Measurements from ENCODE around the gene SLCO2A1.

Gene SLCO2A1

GRCh38 chr3:133958071-133958805 lies 71.5 kb downstream of the SLCO2A1 start:
- no peaks in the 10 kb centered on the region for H3K4me1 ChIP-seq (ENCODE audit: low read depth, poor library complexity, severe bottlenecking)
- no peaks in the 10 kb centered on the region for H3K36me3 ChIP-seq (ENCODE audit: insufficient read depth)
- H3K4me2 ChIP-seq: no peak overlapping the region
- no peak overlapping the region for H2AFZ ChIP-seq (ENCODE audit: low read depth)
- H3K27me3 ChIP-seq (ENCODE audit: insufficient read depth, low read depth): no peaks in the 10 kb centered on the region
- H3K9ac ChIP-seq: no peak overlapping the region
- no peak overlapping the region for H3K27ac ChIP-seq
- no peaks in the 10 kb centered on the region for H4K20me1 ChIP-seq (ENCODE audit: insufficient read depth)
- no peak overlapping the region for H3K4me3 ChIP-seq (IDR thresholded peaks at IDR 0.05; ENCODE audit: insufficient read depth, low read depth, low read length)
- H3K79me2 ChIP-seq (ENCODE audit: insufficient read depth, low read depth): no peaks in the 10 kb centered on the region
- TF ChIP-seq CTCF (conservative IDR thresholded peaks at IDR 0.05; ENCODE audit: low read depth, low read length): no peak

GRCh38 chr3:133956982-133957381 lies 72.7 kb downstream of the SLCO2A1 start:
- Histone ChIP-seq H3K4me2 (no peak overlapping the region), H3K4me3 (IDR thresholded peaks at IDR 0.05; ENCODE audit: insufficient read depth, low read depth, low read length) (no peak overlapping the region), H3K79me2 (ENCODE audit: insufficient read depth, low read depth) (no peaks in the 10 kb centered on the region), H3K27ac (no peak overlapping the region), H3K4me1 (ENCODE audit: low read depth, poor library complexity, severe bottlenecking) (no peaks in the 10 kb centered on the region), H3K27me3 (ENCODE audit: insufficient read depth, low read depth) (no peaks in the 10 kb centered on the region), H3K9ac (no peak overlapping the region), H4K20me1 (ENCODE audit: insufficient read depth) (no peaks in the 10 kb centered on the region), H3K36me3 (ENCODE audit: insufficient read depth) (no peaks in the 10 kb centered on the region), H2AFZ (ENCODE audit: low read depth) (no peak overlapping the region)
- no peak for TF ChIP-seq CTCF (conservative IDR thresholded peaks at IDR 0.05; ENCODE audit: low read depth, low read length)

GRCh38 chr3:133956353-133956752 lies 73.4 kb downstream of the SLCO2A1 start:
- TF ChIP-seq CTCF (conservative IDR thresholded peaks at IDR 0.05; ENCODE audit: low read depth, low read length): no peak
- Histone ChIP-seq H2AFZ (ENCODE audit: low read depth) (no peak overlapping the region), H3K9ac (no peak overlapping the region), H3K79me2 (ENCODE audit: insufficient read depth, low read depth) (no peaks in the 10 kb centered on the region), H3K4me2 (no peak overlapping the region), H3K27me3 (ENCODE audit: insufficient read depth, low read depth) (no peaks in the 10 kb centered on the region), H4K20me1 (ENCODE audit: insufficient read depth) (no peaks in the 10 kb centered on the region), H3K4me1 (ENCODE audit: low read depth, poor library complexity, severe bottlenecking) (no peaks in the 10 kb centered on the region), H3K36me3 (ENCODE audit: insufficient read depth) (no peaks in the 10 kb centered on the region), H3K27ac (no peak overlapping the region), H3K4me3 (IDR thresholded peaks at IDR 0.05; ENCODE audit: insufficient read depth, low read depth, low read length) (no peak overlapping the region)

GRCh38 chr3:133955892-133956291 lies 73.8 kb downstream of the SLCO2A1 start:
- H3K9ac ChIP-seq: no peak overlapping the region
- H3K4me3 ChIP-seq (IDR thresholded peaks at IDR 0.05; ENCODE audit: insufficient read depth, low read depth, low read length): no peak overlapping the region
- no peaks in the 10 kb centered on the region for H4K20me1 ChIP-seq (ENCODE audit: insufficient read depth)
- H3K4me2 ChIP-seq: no peak overlapping the region
- TF ChIP-seq CTCF (conservative IDR thresholded peaks at IDR 0.05; ENCODE audit: low read depth, low read length): no peak
- no peak overlapping the region for H2AFZ ChIP-seq (ENCODE audit: low read depth)
- H3K27me3 ChIP-seq (ENCODE audit: insufficient read depth, low read depth): no peaks in the 10 kb centered on the region
- no peak overlapping the region for H3K27ac ChIP-seq
- H3K79me2 ChIP-seq (ENCODE audit: insufficient read depth, low read depth): no peaks in the 10 kb centered on the region
- H3K4me1 ChIP-seq (ENCODE audit: low read depth, poor library complexity, severe bottlenecking): no peaks in the 10 kb centered on the region
- no peaks in the 10 kb centered on the region for H3K36me3 ChIP-seq (ENCODE audit: insufficient read depth)

All from KMS-11 (cell line).